ENCODE measurements around the gene FBXW7. TPM values are rescaled to one million over a fixed set of nuclear protein-coding genes. Genes with fewer than 3 reads are reported as not detected.

Gene FBXW7
- total and polyA plus RNA-seq, 2 of the 8 experiments (the other 6 are each of a cell fraction or from before 2014, with no cell fraction given): 6.0 to 26.7 TPM

DNA sequence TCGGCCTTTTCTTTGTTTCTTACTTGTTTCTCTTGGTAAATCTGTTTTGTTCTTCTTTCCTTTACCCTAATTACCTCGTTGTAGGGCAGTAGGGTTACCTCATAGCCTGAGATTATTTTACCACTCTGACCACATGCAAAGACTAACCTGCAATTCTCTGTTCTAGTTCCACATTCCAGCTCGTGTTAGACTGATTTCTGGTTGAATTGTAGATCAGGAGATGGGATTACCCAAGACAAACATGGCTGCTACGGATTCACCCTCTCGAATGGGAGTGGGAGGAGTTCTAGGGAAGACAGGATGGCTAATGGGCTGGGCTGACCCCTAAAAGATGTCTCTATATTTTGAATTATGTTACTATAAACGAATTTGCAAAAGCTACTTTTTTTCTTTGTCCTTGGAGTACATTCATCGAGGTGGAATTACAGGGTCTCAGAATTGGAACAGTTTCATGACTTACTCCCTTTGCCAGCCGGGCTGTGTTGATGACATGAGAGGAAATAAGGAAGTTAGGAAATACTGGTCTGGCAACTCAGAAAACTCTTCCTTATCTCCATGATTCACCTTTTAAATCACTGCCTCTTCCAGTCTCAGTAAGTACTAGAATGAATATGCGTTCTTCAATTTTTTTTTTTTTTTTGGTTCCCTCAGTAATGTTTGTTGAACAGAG, 36.7 kb upstream of the FBXW7 start:
- FAIRE-seq: no peak
- no peak overlapping the region for H4K5ac ChIP-seq (ENCODE audit: insufficient read length, low read depth, low read length)
- no peaks in the 10 kb centered on the region for H3K36me3 ChIP-seq (ENCODE audit: control insufficient read depth in 2 of 4, insufficient read depth in 4 of 4, low read length in 3 of 4)
- no peak overlapping the region for H3K23ac ChIP-seq (ENCODE audit: insufficient read length)
- H3K79me2 ChIP-seq (ENCODE audit: control insufficient read depth in 1 of 2, insufficient read depth in 2 of 2, low read length in 2 of 2): no peaks in the 10 kb centered on the region
- TF ChIP-seq MAX (IDR thresholded peaks at IDR 0.05) (no peak), YY1 (IDR thresholded peaks at IDR 0.05; ENCODE audit: low read depth, low read length) (peak; percentile 89)
- H3K27ac ChIP-seq (ENCODE audit: low read depth, low read length): no peak overlapping the region
- H3K4ac ChIP-seq (replicated peaks; ENCODE audit: insufficient read length, low read depth, low read length): no peak overlapping the region
- H3K9me3 ChIP-seq (ENCODE audit: insufficient read depth in 2 of 2, low read depth in 1 of 2, low read length in 1 of 2): no peaks in the 10 kb centered on the region
- H3K56ac ChIP-seq (replicated peaks; ENCODE audit: insufficient read length, low read depth, low read length): no peak overlapping the region
- no peak overlapping the region for H3K14ac ChIP-seq (ENCODE audit: insufficient read length)
- no peak overlapping the region for H2BK20ac ChIP-seq (ENCODE audit: low read length)
- no peak overlapping the region for H2BK15ac ChIP-seq (ENCODE audit: low read length)
- no peak for DNase-seq (ENCODE audit: low read depth in 1 of 2, low spot score in 2 of 2)
- H3K23me2 ChIP-seq (ENCODE audit: low read depth, low read length): no peaks in the 10 kb centered on the region
- no peak overlapping the region for H3K9ac ChIP-seq (replicated peaks in 1 of 4; ENCODE audit: extremely low read depth in 1 of 4, low read depth in 3 of 4, low read length in 3 of 4)
- H3K79me1 ChIP-seq (ENCODE audit: low read depth, low read length): no peaks in the 10 kb centered on the region
- no peaks in the 10 kb centered on the region for H3K4me1 ChIP-seq (replicated peaks in 1 of 4; ENCODE audit: control insufficient read depth in 3 of 4, insufficient read depth in 4 of 4, low read length in 3 of 4)
- no peak overlapping the region for H2BK5ac ChIP-seq (ENCODE audit: low read depth, low read length)
- no peak overlapping the region for H3K4me2 ChIP-seq (ENCODE audit: insufficient read depth in 1 of 2, low read depth in 2 of 2, low read length in 2 of 2)
- H2BK12ac ChIP-seq (ENCODE audit: low read depth, low read length): no peak overlapping the region
- ChIA-PET CTCF (ENCODE audit: partially characterized antibody) (interaction anchor here (1.6 to 1.9 kb wide), 2 partner anchors 9 to 64 kb away, joined by 4 to 6 read pairs; no protein-coding TSS in a partner anchor), POLR2A (ENCODE audit: partially characterized antibody) (no interaction called here)
- no peak overlapping the region for H3K4me3 ChIP-seq (ENCODE audit: extremely low read depth in 1 of 4, insufficient read depth in 2 of 4, low read depth in 3 of 4, low read length in 4 of 4)
- no peaks in the 10 kb centered on the region for H4K20me1 ChIP-seq (replicated peaks in 1 of 2; ENCODE audit: control insufficient read depth in 1 of 2, insufficient read depth in 2 of 2, low read length in 2 of 2)
- H4K91ac ChIP-seq (replicated peaks; ENCODE audit: insufficient read length, low read length): no peak overlapping the region
- H3K18ac ChIP-seq (ENCODE audit: extremely low read depth, low read length): no peak overlapping the region
- no peaks in the 10 kb centered on the region for H3K27me3 ChIP-seq (replicated peaks in 1 of 4; ENCODE audit: control insufficient read depth in 3 of 4, extremely low read depth in 1 of 4, insufficient read depth in 3 of 4, low read length in 3 of 4)
- H2BK120ac ChIP-seq (replicated peaks; ENCODE audit: low read depth, low read length): no peak overlapping the region
- H2AFZ ChIP-seq (ENCODE audit: low read length): peak overlapping the region; percentile 90
- no peak overlapping the region for H4K8ac ChIP-seq (ENCODE audit: extremely low read depth, insufficient read depth, low read length)
- no peak overlapping the region for H2AK5ac ChIP-seq (ENCODE audit: low read depth, low read length)
- 87% methylated on average over 9 of the region's 9 CpGs; no CpG with 5 or more reads in 1 of the 2 experiments for WGBS, 2 experiments (ENCODE audit: extremely low coverage in 1 of 2, insufficient coverage in 1 of 2, insufficient read length in 1 of 2, insufficient replicate concordance in 2 of 2, low coverage in 1 of 2, low lambda C conversion rate in 2 of 2, missing lambda C conversion rate in 1 of 2)
